Mesenteric fat pad (tissue), 1 donor: ENCODE data around the gene MBD1. TPM values are rescaled to one million over a fixed set of nuclear protein-coding genes. Genes with fewer than 3 reads are reported as not detected.
"Not testable (repeated sequence)": the region's sequence is repeated elsewhere in the genome, so short reads cannot be mapped to it uniquely, and the experiment has no call there.

Experiments
- DNase-seq: peaks from one replicate; pipeline ENCODE4 v3.0.0-alpha.2; 2020; ENCODE audit warnings: low spot score
- total RNA-seq: library from RNA; stranded (reverse); fragmentation: NEBNext Ultra II Directional; extraction: Animal tissue kit (Norgen Biotek cat#: 25700); gene quantifications from one replicate; pipeline ENCODE4 v1.2.1, GENCODE V29; 2021
- donor health status: DM: yes; HTN: yes; CAD: no.

MBD1 gene
- total RNA-seq, 1 donor from 2014 or later, result 55.2 TPM

GRCh38 chr18:50274044-50274442, 7.3 kb downstream of the MBD1 start:
- no peak for DNase-seq

- DNase-seq, result no peak
These were observed 7.9 kb downstream of the MBD1 start for GRCh38 chr18:50273203-50274043.

- no peak for DNase-seq
These were observed 8.8 kb downstream of the MBD1 start for GRCh38 chr18:50272568-50272967.

GRCh38 chr18:50268022-50268747, 13.1 kb downstream of the MBD1 start:
- DNase-seq, result no peak

GRCh38 chr18:50266248-50266704, 15.0 kb downstream of the MBD1 start, which contains the start of gene CFAP53:
TSS of gene CFAP53 (minus strand) at chr18:50266495. CDS start at chr18:50266404, 91 bp downstream.
- peak; percentile 97 for DNase-seq

- no peak for DNase-seq
These were observed 18.3 kb downstream of the MBD1 start for GRCh38 chr18:50262977-50263376.

GRCh38 chr18:50250935-50251334, 30.4 kb downstream of the MBD1 start:
- no peak for DNase-seq

GRCh38 chr18:50249576-50249975, 31.7 kb downstream of the MBD1 start:
- no peak for DNase-seq

GRCh38 chr18:50247561-50247960, 33.8 kb downstream of the MBD1 start:
- no peak for DNase-seq

- not testable (repeated sequence) for DNase-seq
These were observed 39.6 kb downstream of the MBD1 start for GRCh38 chr18:50241768-50242167.

- no peak for DNase-seq
These were observed 41.2 kb downstream of the MBD1 start for GRCh38 chr18:50240080-50240563.

GRCh38 chr18:50232419-50232818, 48.9 kb downstream of the MBD1 start:
- no peak for DNase-seq

- DNase-seq, result no peak
These were observed 49.7 kb downstream of the MBD1 start for GRCh38 chr18:50231621-50232020.

GRCh38 chr18:50220249-50220648, 61.1 kb downstream of the MBD1 start:
- DNase-seq, result not testable (repeated sequence)

Other genes with a start within 250 kb of the MBD1 start
- gene MYO5B, start 86.4 kb downstream of the MBD1 start, total RNA-seq, result 1.6 TPM
- 0.16 TPM for gene CFAP53, start 15.0 kb downstream of the MBD1 start, total RNA-seq
- gene CXXC1, start 6.2 kb upstream of the MBD1 start, total RNA-seq, result 42.5 TPM
- not detected for gene SKA1, start 93.5 kb upstream of the MBD1 start, total RNA-seq